Retina (tissue), 1 donor: ENCODE data around the gene ACAD11.
A peak's percentile ranks its signal among the peaks of the same experiment; 100 is the strongest.

Experiments used
- DNase-seq: peaks from one replicate; pipeline ENCODE4 v3.0.0-alpha.2; 2016

ACAD11 gene, protein sequence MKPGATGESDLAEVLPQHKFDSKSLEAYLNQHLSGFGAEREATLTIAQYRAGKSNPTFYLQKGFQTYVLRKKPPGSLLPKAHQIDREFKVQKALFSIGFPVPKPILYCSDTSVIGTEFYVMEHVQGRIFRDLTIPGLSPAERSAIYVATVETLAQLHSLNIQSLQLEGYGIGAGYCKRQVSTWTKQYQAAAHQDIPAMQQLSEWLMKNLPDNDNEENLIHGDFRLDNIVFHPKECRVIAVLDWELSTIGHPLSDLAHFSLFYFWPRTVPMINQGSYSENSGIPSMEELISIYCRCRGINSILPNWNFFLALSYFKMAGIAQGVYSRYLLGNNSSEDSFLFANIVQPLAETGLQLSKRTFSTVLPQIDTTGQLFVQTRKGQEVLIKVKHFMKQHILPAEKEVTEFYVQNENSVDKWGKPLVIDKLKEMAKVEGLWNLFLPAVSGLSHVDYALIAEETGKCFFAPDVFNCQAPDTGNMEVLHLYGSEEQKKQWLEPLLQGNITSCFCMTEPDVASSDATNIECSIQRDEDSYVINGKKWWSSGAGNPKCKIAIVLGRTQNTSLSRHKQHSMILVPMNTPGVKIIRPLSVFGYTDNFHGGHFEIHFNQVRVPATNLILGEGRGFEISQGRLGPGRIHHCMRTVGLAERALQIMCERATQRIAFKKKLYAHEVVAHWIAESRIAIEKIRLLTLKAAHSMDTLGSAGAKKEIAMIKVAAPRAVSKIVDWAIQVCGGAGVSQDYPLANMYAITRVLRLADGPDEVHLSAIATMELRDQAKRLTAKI

DNA sequence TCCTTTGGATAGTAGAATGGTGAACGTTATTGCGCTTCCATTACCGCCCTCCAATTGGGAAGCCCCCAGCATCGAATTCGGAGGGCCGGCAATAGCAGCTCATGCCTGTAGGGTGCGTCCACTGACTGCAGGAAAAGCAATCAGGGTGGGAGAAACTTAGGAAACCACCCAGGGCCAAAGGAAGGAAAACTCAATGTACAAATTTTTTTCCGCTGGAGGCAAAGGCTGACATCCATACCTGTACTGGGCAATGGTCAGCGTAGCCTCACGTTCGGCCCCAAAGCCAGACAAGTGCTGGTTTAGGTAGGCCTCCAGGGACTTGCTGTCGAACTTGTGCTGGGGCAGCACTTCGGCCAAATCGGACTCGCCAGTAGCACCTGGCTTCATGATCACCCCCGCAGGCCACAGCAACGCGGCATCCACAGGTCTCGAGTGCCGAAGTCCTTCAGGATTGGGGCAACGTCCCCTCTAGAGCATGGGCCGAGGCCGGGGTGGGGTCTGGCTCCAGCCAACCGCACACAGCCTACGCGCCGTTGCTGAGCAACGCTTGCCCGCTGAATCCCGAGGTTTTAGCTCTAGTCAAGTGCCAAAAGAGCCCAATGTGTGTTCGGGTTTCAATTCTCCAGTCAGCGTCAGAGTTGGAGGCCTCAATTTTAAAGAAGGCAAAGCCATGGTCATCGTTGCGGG, at the start of gene ACAD11:
ACAD11 (minus strand) TSS at position 445 of the 687 bp plus-strand sequence; CDS start at position 387, 58 bp downstream.
- peak; percentile 91 for DNase-seq

DNA sequence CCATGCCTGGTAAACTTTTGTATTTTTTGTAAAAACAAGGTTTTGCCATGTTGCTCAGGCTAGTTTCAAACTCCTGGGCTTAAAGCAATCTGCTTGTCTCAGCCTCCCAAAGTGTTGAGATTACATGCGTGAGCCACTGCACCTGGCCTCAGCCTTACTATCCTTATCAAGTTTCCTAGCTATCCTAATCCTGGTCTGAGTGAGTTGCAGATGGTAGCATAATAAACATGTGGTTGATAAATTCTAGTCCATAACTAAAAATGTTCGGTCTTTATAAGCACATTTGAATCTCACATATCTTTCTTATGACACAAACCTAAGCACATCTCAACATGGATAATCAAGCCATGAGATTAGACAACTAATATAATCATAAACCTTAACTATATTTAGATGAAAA, 44.1 kb upstream of the ACAD11 start:
- no peak for DNase-seq

DNA sequence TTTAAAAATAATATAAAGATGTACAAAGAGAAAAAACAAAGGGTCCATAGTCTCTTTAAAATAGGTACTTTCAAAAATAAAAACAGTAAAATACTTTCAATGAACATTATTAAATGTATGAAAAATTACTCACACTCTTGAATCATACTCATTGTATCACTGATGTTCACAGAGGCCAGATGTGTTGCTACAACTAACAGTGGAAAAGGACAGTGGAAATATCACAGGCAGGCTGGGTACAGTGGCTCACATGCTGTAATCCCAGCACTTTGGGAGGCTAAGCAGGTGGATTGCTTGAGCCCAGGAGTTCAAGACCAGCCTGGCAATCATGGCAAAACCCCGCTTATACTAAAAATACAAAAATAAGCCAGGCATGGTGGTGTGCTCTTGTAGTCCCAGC, 35.8 kb upstream of the ACAD11 start:
- DNase-seq, result no peak

DNA sequence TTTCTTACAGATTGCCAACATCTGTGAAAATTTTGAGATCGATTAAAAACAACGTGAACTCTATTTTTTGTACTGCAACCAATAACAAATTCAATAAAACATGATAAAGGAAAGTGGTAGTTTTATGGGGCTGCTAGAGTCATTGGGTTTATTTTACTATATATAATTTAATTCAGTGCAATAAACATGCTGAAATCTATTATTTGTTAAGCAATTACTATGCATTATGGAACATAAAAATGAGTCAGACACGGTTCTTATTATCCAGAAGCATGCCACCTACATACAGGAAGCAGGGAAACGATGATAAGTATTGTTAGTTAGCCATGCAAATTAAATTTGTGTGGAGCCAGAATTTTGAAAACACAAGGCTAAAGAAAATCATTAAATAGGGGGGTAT, 35.4 kb upstream of the ACAD11 start:
- DNase-seq, result no peak

DNA sequence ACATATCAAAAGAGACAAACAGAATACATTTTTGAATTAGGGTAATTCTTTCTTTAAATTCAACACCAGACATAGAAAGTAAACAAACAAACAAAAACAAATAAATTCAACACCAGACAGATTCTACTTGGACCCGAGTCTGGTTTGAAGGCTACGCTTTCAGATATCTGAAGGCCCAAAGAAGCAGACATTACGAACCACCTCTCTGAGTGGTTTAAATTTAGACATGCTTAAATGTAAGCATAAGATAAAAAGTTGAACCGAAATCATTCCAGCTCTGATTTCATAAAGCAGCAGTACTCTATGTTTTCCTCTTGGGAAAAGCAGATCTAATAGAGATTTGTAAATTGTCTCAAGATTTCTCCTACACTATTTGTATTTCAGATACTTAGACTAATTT, 30.4 kb upstream of the ACAD11 start:
- no peak for DNase-seq

DNA sequence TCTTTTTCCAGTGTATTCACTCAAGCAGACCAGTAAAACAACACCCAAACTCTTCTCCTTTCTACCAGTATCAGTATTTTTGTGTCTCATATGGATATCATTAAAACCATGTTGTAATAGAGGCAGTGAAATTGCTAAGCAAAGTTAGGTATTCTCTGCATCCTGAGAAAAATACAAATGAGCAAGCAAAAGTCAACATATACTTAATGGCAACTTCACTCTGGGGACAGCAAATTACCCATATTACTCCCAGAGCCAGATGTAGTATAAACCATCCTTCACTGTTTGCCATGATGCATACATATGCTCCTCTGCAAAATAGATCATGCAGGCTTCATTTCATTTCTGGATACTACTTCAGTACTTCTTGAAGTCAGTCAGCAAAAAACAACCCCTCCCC, 22.6 kb upstream of the ACAD11 start:
- DNase-seq, result no peak

DNA sequence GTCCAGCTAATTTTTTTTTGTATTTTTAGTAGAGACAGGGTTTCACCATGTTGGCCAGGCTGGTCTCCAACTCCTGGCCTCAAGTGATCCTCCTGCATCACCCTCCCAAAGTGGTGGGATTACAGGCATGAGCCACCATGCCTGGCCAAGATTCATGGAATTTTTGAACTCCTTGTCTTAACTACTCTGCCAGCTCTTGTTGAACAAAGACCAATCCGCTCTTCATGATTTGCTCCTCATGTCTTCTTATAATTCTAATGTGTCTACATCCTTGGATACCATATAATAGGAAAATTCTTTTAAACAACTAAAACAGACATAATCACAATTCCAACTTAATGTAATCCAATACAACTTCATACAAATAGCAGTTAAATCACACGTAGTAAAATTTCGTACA, 21.8 kb upstream of the ACAD11 start:
- no peak for DNase-seq

DNA sequence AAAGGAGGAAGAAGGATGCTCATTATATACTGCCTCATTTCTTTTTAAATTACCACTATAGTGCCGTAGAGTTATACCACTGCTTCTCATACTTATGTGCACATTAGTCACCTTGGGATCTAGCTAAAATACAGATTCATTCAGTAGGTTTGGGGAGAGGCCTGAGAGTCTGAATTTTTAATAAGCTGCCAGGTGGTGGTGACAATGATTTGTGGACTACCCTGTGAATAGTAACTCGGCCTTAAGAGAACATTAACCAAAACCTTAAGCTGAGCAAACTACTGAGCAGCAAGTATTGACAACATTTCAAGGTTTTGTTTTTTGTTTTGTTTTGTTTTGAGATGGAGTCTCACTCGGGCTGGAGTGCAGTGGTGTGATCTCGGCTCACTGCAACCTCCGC, 20.3 kb upstream of the ACAD11 start:
- DNase-seq, result no peak

DNA sequence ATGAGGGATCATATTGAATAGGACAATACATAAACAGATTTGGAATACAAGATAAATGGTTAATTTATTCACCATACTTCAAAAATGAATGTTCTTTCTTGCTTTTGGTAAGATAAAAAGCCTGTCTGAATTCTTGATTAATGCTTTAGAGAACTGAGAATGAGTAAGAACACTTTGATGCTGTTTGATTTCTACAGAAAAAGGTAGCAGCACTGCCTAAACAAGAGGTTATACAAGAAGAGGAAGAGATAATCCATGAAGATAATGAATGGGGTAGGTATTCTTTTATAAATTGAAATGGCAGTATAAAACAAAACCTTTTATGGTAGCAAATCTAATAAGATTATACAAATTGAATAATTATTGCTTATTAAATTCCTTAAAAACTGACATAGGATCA, 15.8 kb upstream of the ACAD11 start:
- DNase-seq, result no peak

DNA sequence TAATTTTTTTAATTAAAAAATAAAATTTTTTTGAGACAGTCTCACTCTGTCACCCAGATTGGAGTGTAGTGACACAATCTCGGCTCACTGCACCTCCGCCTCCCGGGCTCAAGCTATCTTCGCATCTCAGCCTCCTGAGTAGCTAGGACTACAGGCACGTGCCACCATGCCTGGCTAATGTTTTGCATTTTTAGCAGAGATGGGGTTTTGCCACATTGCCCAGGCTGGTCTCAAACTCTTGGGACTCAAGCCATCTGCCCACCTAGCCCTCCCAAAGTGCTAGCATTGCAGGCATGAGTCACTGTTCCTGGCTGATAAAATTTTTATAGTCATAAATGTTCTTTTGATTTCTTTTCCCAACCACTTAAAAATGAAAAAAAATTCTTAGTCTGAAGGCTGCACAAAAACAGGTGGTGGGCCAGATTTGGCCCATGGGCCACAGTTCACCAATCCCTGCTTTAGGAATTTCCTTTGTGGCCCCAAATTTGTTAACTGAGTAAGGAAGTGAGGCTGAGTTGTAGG, 9.7 kb upstream of the ACAD11 start:
- no peak for DNase-seq

DNA sequence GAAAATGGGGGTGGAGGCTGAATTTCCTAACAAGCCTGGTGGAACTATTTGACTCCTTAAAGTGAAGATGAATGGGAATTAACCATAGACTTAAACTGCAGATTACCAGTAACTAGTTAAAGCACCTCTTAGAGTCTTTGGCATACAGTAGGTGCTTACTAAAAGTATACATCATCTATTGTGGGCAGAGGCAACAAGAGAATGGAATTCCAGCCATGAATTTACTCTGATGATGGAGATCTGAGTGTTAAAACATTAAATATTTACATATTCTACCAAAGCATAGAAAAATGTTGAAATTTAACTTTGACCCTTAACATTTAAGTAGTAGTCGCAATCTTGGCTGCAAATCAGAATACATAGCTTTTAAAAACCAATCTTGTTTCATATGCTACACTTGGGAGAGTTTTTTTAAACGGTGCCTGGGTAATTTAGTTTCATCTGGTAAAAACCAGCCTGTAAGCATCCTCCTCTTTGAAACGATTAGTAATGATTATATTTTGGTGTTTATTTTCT, 5.7 kb upstream of the ACAD11 start:
- DNase-seq, result no peak

DNA sequence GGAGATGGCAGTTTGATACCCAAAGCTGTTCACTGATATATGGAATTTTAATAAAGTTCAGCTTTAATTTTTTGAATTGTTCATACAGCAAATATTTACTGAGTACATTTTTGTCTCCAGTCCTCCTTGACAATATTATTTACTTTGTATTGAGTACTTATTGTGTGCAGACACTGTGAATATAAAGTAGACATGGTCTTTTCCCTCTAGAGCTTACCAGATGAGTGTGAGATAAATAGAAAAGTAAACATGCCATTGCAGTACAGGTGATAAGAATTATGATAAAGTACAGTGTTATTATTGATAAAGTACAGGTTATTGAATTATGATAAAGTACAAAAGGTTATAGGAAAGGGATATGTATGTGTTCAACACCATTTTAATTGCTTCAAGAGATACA, 2.6 kb upstream of the ACAD11 start:
- no peak for DNase-seq

DNA sequence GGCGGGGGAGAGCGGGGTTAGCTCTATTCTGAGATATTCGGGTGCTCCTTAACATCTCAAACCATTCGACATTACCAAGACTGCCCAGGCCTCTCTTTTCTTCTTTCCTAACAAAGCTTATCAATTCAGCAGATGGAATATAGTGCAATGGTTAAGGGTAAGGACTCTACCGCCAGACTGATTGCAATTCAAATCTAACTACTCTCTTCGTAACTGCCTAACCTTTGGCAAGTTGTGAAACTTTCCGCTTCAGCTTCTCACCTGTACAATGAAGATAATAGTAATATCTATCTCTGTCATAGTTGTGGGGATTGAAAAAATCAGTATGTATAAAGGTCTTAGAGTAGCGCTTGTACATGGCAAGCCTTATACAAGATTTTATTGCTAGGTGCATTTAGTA, 1.5 kb upstream of the ACAD11 start:
- peak; percentile 3 for DNase-seq

DNA sequence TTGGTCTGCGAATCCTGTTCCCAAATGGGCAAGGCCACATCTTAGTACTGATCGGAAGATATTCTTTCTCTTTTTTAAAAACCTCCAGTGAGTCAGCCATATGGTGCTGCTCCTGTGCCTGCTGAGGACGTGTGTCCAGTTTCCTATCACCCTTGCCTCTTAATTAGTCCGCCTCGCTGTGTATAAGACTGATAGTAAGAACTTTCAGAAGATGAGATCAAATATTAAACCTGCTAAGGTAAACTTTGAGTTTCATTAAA, 1.1 kb upstream of the ACAD11 start:
- no peak for DNase-seq

DNA sequence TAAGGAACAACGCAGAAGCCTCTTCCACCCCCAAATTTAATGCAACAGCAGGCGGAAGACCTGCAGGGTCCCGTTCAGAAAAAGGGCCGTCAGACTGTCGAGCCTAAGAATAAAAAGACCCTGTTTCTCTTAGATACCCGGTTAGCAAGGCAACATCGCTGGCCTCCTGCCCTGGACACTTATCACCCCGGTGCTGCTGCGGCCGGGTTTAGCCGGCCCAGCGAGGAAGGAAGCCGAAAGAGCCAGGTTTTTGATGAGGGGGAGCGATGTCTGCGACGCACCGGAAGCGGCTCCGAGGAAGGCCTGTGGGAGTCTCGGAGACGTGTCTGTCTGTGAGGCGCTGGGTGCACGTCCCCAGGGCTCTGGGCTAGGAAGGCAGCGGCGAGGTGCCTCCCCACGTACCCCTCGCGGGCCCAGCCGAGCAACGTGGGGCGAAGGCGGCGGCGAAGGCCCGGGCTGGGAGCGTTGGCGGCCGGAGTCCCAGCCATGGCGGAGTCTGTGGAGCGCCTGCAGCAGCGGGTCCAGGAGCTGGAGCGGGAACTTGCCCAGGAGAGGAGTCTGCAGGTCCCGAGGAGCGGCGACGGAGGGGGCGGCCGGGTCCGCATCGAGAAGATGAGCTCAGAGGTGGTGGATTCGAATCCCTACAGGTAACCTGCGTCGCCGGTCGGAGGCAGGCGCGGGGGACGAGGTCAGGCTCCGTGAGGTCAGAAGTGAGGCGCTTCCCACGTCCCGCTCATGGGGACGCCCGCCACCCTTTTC, 622 bp upstream of the ACAD11 start, which contains the start of gene UBA5:
UBA5 (plus strand) TSS at position 278 of the 759 bp plus-strand sequence; CDS start at position 487, 209 bp downstream.
- peak; percentile 93 for DNase-seq

DNA sequence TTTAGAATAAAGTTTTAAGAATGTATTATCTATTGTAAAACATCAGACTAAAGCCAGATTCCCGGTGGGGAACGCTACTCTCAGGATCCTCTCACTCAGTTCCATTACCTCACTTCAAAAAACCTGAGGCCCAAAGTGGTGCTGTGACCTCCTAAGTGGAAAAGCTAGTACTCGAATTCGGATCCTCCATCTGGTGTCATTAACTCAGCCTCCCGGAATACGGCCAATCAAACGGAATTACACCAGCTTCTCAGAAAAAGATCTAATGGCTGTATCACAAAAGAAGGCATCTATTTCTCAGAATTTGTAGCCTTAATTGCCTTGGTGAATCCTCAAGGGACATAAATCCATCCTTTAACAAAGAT, 627 bp downstream of the ACAD11 start:
- DNase-seq, result no peak

DNA sequence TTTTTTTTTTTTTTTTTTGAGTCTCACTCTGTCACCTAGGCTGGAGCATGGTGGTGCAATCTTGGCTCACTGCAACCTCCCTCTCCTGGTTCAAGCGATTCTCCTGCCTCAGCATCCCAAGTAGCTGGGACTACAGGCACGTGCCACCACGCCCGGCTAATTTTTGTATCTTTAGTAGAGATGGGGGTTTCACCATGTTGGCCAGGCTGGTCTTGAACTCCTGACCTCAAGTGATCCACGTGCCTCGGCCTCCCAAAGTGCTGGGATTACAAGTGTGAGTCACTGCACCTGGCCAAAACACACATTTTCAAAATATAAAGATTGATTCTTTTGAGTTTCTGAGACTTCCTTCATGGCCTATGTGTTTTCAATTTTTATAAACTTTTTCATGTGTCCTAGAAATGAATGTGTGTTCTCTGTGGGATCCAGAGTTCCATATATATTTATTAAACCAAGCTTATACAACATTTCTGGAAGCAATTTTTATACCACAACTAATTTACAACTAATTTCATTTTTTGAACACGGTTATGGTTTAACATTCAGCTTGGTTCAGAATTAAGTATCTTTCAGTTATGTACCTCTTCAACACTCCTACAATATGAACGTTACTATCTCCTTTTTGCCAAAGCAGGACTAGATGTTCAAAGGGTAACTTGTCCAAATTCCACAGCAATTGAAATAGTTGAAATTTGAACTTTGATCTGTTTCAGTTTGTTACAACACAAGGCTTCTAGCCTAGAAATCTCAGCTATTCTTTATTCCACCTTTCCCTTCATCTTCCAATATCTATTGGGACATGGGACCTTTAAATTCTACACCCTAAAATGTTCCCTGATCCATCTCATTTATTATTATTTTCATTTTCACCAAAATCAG, 1.5 kb downstream of the ACAD11 start:
- DNase-seq, result no peak

DNA sequence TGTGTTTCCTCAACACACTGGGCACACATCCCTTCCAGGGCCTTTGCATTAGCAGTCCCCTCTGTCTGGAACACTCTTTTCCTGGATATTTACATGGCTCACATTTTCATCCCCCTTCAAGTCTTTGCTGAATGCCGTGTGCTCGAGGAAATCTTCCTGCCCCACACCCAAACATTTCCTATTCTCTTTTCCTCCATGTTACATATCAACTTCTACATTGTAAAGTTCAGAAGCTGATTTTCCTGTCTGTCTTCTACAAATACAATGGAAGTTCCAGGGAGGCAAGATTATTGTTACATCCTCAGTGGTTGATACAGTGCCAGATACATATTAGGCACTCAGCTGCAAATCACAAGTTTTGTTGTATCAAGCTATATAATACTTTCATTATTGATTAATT, 4.1 kb downstream of the ACAD11 start:
- DNase-seq, result no peak

DNA sequence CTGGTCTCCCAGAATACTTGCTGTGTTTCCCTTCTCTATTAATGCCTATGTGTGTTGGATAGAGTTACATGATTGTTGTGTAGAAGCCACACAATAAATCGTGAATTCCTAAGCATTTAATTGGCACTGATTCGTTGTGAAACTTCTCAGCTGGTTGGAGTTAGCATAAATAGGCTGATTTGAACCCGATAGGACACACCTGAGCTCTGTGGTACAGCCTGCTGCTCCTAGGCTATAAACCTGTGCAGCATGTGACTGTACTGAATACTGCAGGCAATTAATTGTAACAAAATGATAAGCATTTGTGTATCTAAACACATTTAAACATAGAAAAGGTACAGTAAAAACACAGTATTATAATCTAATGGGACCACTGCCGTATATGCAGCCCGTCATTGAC, 4.9 kb downstream of the ACAD11 start:
- DNase-seq, result no peak

DNA sequence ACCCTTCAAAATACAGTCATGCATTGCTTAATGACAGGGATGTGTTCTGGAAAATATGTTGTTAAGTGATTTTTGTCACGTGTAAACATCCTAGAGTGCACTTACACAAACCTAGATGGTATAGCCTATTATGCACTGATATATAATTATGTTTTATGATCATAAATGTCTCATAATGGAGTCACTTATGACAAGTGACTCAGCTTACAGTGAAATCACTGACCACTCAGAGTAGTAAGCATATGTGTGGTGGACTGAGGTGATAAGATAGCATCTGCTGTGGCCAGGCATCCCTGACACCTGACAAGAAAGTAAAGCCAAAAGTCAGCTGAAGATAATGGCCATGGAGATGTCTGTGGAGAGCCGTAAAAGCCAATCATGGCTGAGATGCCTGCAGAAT, 5.4 kb downstream of the ACAD11 start:
- DNase-seq, result no peak

DNA sequence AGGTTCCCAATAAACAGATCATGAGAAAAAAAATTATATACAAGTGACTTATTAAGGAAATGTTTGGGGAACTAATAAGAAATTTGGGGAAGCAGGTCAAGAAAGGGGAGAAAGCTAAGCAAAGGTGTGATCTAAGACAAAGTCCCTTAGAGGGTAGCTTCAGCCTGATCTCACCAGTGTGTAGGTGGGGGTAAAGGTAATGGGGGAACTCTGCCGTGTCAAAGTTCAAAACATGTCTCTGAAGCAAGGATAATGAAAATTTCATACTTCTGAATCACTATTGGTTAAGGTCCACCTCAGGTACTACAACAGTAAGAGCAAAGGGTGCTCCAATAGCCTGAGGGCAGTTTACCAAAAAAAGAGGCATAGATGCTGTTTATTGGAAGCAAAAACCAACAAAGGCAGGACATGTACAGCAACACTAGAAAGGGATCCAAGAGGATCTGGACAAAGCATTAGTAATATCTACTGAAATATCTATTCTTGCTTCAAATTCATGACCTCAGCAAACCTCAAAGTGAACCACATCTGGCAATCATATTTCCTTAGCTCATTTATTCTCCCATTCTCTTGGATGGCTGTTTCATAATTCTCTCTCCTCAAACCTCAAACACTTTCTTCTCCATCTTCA, 6.9 kb downstream of the ACAD11 start:
- DNase-seq, result no peak
